Central memory CD4-positive, alpha-beta T cell (primary cell): ENCODE results near the gene SSBP2.

Experiments used
- DNase-seq: peaks from one replicate; pipeline ENCODE4 v3.0.0; 2022

The SSBP2 gene

GRCh38 chr5:81370912-81371311, 380.0 kb downstream of the SSBP2 start:
- no peak for DNase-seq

DNA sequence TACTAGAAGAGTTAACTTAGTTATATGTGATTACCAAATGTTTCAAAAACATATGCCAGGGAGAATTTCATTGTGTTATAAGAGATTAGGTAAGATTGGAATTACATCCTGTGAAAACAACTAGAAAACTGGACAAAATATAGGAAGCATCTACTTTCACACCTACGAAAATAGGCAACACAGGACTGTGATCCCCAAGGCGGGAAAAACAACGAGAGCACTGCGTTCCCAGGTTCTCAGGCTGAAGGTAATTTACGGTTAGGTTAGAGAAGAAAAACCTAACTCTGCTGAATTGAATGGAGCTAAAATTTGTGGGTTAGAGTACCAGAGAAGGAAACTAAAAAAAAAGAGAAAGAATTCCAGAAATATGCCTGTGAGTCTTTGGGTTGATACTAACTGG, 385.4 kb downstream of the SSBP2 start:
- no peak for DNase-seq

- DNase-seq: no peak
Measured at GRCh38 chr5:81363093-81363871, 387.6 kb downstream of the SSBP2 start.
